ENCODE results near the gene SLAMF7. TPM values are rescaled to one million over a fixed set of nuclear protein-coding genes. Genes with fewer than 3 reads are reported as not detected.
"Not testable (repeated sequence)": the region's sequence is repeated elsewhere in the genome, so short reads cannot be mapped to it uniquely, and the experiment has no call there.

The SLAMF7 gene
- total RNA-seq, 1 donor from 2014 or later, result not detected

- H3K27me3 Mint-ChIP-seq, result no peaks in the 10 kb centered on the region
- H3K4me1 Mint-ChIP-seq (ENCODE audit: low read depth), result peaks cover 19% of the 10 kb centered on the region
- no peaks in the 10 kb centered on the region for H3K36me3 Mint-ChIP-seq (ENCODE audit: insufficient read depth)
- peaks cover 7% of the 10 kb centered on the region for H3K9me3 Mint-ChIP-seq (ENCODE audit: low read depth)
- DNase-seq (ENCODE audit: low spot score, unreplicated experiment), result peak; percentile 27
- peak overlapping the region; percentile 98 for H3K27ac Mint-ChIP-seq
- H3K4me3 Mint-ChIP-seq (ENCODE audit: low read depth), result peak overlapping the region; percentile 5
- TF ChIP-seq CTCF (IDR thresholded peaks at IDR 0.05; ENCODE audit: unreplicated experiment), result no peak
These were observed 42.2 kb downstream of the SLAMF7 start for GRCh38 chr1:160781186-160781766.

- peak overlapping the region; percentile 98 for H3K27ac Mint-ChIP-seq
- no peaks in the 10 kb centered on the region for H3K36me3 Mint-ChIP-seq (ENCODE audit: insufficient read depth)
- H3K9me3 Mint-ChIP-seq (ENCODE audit: low read depth), result peaks cover 7% of the 10 kb centered on the region
- H3K4me1 Mint-ChIP-seq (ENCODE audit: low read depth), result peaks cover 19% of the 10 kb centered on the region
- DNase-seq (ENCODE audit: low spot score, unreplicated experiment), result no peak
- no peak overlapping the region for H3K4me3 Mint-ChIP-seq (ENCODE audit: low read depth)
- no peak for TF ChIP-seq CTCF (IDR thresholded peaks at IDR 0.05; ENCODE audit: unreplicated experiment)
- H3K27me3 Mint-ChIP-seq, result no peaks in the 10 kb centered on the region
These were observed 43.1 kb downstream of the SLAMF7 start for GRCh38 chr1:160781914-160782689.

GRCh38 chr1:160782988-160783765, 44.1 kb downstream of the SLAMF7 start:
- H3K9me3 Mint-ChIP-seq (ENCODE audit: low read depth); DNase-seq (ENCODE audit: low spot score, unreplicated experiment); H3K27me3 Mint-ChIP-seq; H3K4me3 Mint-ChIP-seq (ENCODE audit: low read depth); H3K27ac Mint-ChIP-seq; H3K36me3 Mint-ChIP-seq (ENCODE audit: insufficient read depth): not testable (repeated sequence)
- H3K4me1 Mint-ChIP-seq (ENCODE audit: low read depth), result peaks cover 18% of the 10 kb centered on the region

- no peaks in the 10 kb centered on the region for H3K27me3 Mint-ChIP-seq
- no peak overlapping the region for H3K4me3 Mint-ChIP-seq (ENCODE audit: low read depth)
- peaks cover 5% of the 10 kb centered on the region for H3K9me3 Mint-ChIP-seq (ENCODE audit: low read depth)
- H3K4me1 Mint-ChIP-seq (ENCODE audit: low read depth), result no peaks in the 10 kb centered on the region
- no peak for TF ChIP-seq CTCF (IDR thresholded peaks at IDR 0.05; ENCODE audit: unreplicated experiment)
- no peaks in the 10 kb centered on the region for H3K36me3 Mint-ChIP-seq (ENCODE audit: insufficient read depth)
- no peak for DNase-seq (ENCODE audit: low spot score, unreplicated experiment)
- H3K27ac Mint-ChIP-seq, result no peak overlapping the region
These were observed 50.1 kb downstream of the SLAMF7 start for GRCh38 chr1:160789051-160789701.

- Mint-ChIP-seq H3K4me1 (ENCODE audit: low read depth) (no peaks in the 10 kb centered on the region), H3K4me3 (ENCODE audit: low read depth) (no peak overlapping the region), H3K27ac (no peak overlapping the region), H3K36me3 (ENCODE audit: insufficient read depth) (no peaks in the 10 kb centered on the region), H3K9me3 (ENCODE audit: low read depth) (peaks cover 3% of the 10 kb centered on the region), H3K27me3 (no peaks in the 10 kb centered on the region)
- DNase-seq (ENCODE audit: low spot score, unreplicated experiment), result no peak
- TF ChIP-seq CTCF (IDR thresholded peaks at IDR 0.05; ENCODE audit: unreplicated experiment), result no peak
These were observed 50.9 kb downstream of the SLAMF7 start for GRCh38 chr1:160789702-160790611.
